Vagina (tissue), 2 donors: Measurements from ENCODE around the gene DLG2. TPM values are rescaled to one million over a fixed set of nuclear protein-coding genes. Genes with fewer than 3 reads are reported as not detected.

Experiments used
- DNase-seq, 2 donors: peaks; one replicate each; pipeline ENCODE4 v3.0.0-alpha.2; 2017; ENCODE audit errors: extremely low spot score in 2 of 2
- H3K27ac ChIP-seq: fragments of 200-600 bp; sonication (generic); one replicate; pipeline ENCODE4 v1.5.1; 2019
- H3K27me3 ChIP-seq: fragments of 200-600 bp; sonication (generic); one replicate; pipeline ENCODE4 v1.5.1; 2019
- H3K36me3 ChIP-seq, 2 donors: fragments of 200-600 bp; sonication (generic); one replicate each; pipeline ENCODE4 v1.5.1; 2017 to 2019
- H3K4me1 ChIP-seq: fragments of 200-600 bp; sonication (generic); one replicate; pipeline ENCODE4 v1.5.1; 2019
- H3K4me3 ChIP-seq, 2 donors: fragments of 200-600 bp; sonication (generic); 1 replicate in 1 of 2; 2 replicates in 1 of 2; pipeline ENCODE4 v1.5.1; 2016 to 2019
- H3K9me3 ChIP-seq: fragments of 200-600 bp; sonication (generic); one replicate; pipeline ENCODE4 v1.5.1; 2019
- POLR2A ChIP-seq, 2 donors: fragments of 450-650 bp; IDR thresholded peaks; one replicate each; pipeline ENCODE4 v1.6.1; 2017; ENCODE audit warnings: antibody characterized with exemption in 2 of 2, mild to moderate bottlenecking in 2 of 2, moderate library complexity in 2 of 2
- POLR2AphosphoS5 ChIP-seq, 2 donors: sonication (generic); formaldehyde crosslinking; IDR thresholded peaks; one replicate each; pipeline ENCODE4 v1.9.0; 2017; ENCODE audit warnings: antibody characterized with exemption in 2 of 2, mild to moderate bottlenecking in 2 of 2, low read depth in 1 of 2; ENCODE audit not compliant: insufficient read depth in 1 of 2
- intact Hi-C: fragments of 100-400 bp; cut with DNase I; formaldehyde crosslinking; loops from one replicate; pipeline ENCODE4 v1.15.1; 2023
- total RNA-seq: library from RNA; depleted of rRNA; stranded (reverse); fragments of >200 nt; gene quantifications from one replicate; pipeline ENCODE4 v1.2.3, GENCODE V29; 2016
- TF ChIP-seq, protein P1 (sequence below), 3 experiments: fragments of 450-650 bp in 2 of 3; fragments of 200-600 bp in 1 of 3; sonication (generic) in 1 of 3; IDR thresholded peaks; one replicate each; pipeline ENCODE4 v1.5.1; 2017 to 2019; ENCODE audit warnings: antibody characterized with exemption in 3 of 3, mild to moderate bottlenecking in 2 of 3, moderate library complexity in 2 of 3

Gene DLG2
- total RNA-seq, 1 donor from 2014 or later, result 10.1 TPM

DNA sequence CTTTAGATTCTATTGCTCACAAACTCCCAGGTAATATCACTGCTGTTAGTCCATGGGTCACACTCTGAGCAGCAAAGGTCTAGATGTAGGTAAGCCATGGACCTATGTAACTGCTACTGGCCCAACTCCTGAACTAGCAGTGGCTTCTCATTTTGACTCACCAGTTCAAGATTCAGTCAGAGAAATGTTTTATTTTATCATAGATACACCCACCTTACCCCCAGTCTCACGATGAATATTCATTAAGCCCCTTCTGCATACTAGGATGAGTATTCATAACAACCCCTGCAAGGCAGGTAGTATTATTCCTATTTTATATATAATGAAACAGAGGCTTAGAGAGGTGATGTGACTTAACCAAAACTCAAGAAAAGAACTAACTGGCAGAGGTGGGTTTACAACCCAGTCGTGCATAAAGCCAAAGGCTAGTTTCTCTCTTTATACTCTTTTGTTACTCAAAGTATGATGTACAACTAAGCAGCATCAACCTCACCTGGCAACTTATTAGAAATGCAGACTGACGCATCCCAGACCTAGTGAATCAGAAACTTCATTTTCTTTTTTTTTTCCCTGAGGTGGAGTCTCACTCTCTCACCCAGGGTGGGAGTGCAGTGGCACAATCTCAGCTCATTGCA lies 1383.4 kb downstream of the DLG2 start:
- intact Hi-C loops, result no loop called here
- DNase-seq, result no peak
- Histone ChIP-seq H3K9me3 (no peaks in the 10 kb centered on the region), H3K27ac (no peak overlapping the region), H3K4me1 (no peaks in the 10 kb centered on the region), H3K36me3 (no peaks in the 10 kb centered on the region), H3K4me3 (no peak overlapping the region), H3K27me3 (no peaks in the 10 kb centered on the region)
- TF ChIP-seq POLR2A (IDR thresholded peaks at IDR 0.05), result no peak

DNA sequence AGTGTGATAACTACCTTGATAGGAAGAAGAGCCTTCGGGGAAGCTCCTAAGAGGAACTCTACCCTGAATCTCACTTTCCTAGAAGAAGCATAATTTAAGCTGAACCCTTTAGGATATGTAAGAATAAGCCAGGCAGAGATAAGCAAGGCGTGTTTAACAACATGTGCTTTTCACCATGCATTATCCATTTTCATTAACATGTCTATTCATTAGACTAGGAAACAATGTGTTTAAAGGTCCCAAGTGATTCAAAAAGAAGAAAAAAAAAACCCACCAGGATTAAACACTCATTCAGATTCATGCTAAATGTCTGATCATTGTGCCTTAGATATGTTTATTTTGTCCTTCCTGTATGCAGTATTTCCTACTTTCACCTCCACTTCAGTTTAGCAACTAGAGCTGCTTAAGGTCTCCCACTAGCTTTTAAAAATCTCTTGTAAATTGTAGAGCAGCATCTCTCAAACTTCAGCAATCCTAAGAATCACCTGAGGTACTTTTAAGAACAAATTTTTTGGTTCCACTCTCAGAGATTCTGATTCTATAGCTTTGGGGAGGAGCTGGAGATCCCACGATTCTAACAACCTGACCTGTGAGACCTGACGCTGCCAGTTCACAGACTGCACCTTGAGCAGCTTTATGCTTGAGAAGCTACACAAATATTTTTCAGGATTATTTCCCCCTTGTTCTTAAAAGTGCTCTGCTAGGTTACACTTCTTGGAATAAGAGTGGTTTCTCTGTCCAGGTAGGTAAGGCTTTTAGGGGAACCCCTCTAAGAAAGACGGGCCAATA lies 1385.6 kb downstream of the DLG2 start:
- no peak overlapping the region for H3K4me3 ChIP-seq
- H3K27ac ChIP-seq, result no peak overlapping the region
- H3K4me1 ChIP-seq, result no peaks in the 10 kb centered on the region
- TF ChIP-seq POLR2A (IDR thresholded peaks at IDR 0.05), result no peak
- TF ChIP-seq POLR2AphosphoS5 (IDR thresholded peaks at IDR 0.05; ENCODE audit: insufficient read depth in 1 of 2, low read depth in 1 of 2), result no peak
- TF ChIP-seq, protein P1, sequence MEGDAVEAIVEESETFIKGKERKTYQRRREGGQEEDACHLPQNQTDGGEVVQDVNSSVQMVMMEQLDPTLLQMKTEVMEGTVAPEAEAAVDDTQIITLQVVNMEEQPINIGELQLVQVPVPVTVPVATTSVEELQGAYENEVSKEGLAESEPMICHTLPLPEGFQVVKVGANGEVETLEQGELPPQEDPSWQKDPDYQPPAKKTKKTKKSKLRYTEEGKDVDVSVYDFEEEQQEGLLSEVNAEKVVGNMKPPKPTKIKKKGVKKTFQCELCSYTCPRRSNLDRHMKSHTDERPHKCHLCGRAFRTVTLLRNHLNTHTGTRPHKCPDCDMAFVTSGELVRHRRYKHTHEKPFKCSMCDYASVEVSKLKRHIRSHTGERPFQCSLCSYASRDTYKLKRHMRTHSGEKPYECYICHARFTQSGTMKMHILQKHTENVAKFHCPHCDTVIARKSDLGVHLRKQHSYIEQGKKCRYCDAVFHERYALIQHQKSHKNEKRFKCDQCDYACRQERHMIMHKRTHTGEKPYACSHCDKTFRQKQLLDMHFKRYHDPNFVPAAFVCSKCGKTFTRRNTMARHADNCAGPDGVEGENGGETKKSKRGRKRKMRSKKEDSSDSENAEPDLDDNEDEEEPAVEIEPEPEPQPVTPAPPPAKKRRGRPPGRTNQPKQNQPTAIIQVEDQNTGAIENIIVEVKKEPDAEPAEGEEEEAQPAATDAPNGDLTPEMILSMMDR (IDR thresholded peaks at IDR 0.05), result no peak
- no peaks in the 10 kb centered on the region for H3K27me3 ChIP-seq
- H3K36me3 ChIP-seq, result no peaks in the 10 kb centered on the region
- DNase-seq, result no peak
- no peaks in the 10 kb centered on the region for H3K9me3 ChIP-seq
- intact Hi-C loops, result no loop called here

DNA sequence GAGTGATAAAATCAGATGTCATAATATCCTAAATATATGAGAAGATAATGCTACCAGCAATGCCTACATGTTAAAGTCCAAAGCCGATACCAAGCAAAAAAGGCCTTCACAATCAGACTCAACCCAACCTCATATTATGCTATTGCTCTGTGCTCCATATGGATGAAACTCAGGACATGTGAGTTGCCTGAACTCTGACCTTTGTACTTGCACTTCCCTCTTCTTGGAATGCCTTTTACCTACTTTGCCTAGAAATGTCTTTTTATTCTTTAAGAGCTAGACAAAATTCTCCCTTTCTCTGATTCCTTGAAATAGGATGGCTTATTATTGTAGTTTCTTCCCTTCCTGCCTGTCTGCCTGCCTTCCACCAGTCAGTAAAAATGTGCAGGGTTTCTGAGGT lies 1386.3 kb downstream of the DLG2 start:
- Histone ChIP-seq H3K4me3 (no peak overlapping the region), H3K27me3 (no peaks in the 10 kb centered on the region), H3K36me3 (no peaks in the 10 kb centered on the region), H3K9me3 (no peaks in the 10 kb centered on the region), H3K27ac (no peak overlapping the region), H3K4me1 (no peaks in the 10 kb centered on the region)
- intact Hi-C loops, result no loop called here
- no peak for DNase-seq
- TF ChIP-seq POLR2AphosphoS5 (IDR thresholded peaks at IDR 0.05; ENCODE audit: insufficient read depth in 1 of 2, low read depth in 1 of 2) (no peak), POLR2A (IDR thresholded peaks at IDR 0.05) (no peak)
- TF ChIP-seq, protein P1 (IDR thresholded peaks at IDR 0.05), result no peak

DNA sequence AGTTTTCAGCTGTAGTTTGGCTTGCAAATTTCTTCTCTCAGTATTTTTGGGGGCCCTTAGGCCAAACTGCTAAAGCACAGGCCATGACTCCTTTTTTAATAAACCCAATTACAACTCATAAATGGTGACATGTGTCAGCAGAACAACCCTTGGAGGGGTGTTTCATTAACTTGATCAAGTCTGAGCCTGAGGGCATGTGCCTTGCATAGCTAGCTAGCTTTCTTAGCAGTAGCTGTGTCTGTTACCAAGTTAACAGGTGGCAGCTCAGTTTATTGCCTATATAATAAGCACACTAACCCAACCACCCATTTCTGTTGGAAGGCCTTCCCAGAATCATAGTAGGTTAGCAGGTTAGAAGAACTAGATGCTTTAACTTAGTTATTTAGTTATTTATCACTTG lies 1390.7 kb downstream of the DLG2 start:
- H3K4me1 ChIP-seq, result no peaks in the 10 kb centered on the region
- intact Hi-C loops, result no loop called here
- DNase-seq, result no peak
- H3K4me3 ChIP-seq, result no peak overlapping the region
- TF ChIP-seq, protein P1 (IDR thresholded peaks at IDR 0.05), result no peak
- TF ChIP-seq POLR2AphosphoS5 (IDR thresholded peaks at IDR 0.05; ENCODE audit: insufficient read depth in 1 of 2, low read depth in 1 of 2), result no peak
- no peak overlapping the region for H3K27ac ChIP-seq
- H3K27me3 ChIP-seq, result no peaks in the 10 kb centered on the region
- H3K9me3 ChIP-seq, result no peaks in the 10 kb centered on the region
- H3K36me3 ChIP-seq, result no peaks in the 10 kb centered on the region

DNA sequence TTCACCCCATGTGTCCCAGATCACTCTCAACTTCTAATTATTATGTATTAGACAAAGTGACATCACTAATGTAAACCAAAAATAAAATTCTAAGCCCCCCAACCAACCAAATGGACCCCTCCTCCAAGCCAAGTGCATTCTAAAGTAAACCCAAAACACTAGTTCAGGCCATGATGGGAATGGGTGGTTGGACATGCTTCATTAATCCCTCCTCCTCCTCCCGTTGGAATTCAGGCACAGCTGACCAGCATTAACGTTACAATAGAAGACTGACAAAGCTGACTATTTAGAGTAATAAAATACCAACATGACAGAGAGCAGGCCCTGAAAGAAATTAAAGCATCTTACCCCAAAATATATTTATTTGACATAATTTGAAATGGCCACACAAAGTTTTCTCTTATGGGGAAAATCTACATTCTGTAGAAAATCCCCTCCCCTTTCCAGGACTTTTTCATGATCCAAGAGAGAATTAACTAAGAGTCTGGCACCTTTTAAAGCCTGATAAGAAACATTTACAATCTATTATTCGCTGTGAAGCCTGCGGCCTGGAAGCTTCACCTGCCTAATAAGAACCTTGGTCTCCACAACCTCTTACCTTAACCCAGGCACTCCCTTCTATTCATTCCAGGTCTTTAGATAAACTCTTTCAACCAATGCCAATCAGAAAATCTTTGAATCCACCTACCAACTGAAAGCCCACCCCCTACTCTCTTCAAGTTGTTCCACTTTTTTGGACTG lies 1392.5 kb downstream of the DLG2 start:
- no peak for TF ChIP-seq POLR2AphosphoS5 (IDR thresholded peaks at IDR 0.05; ENCODE audit: insufficient read depth in 1 of 2, low read depth in 1 of 2)
- no peak for TF ChIP-seq POLR2A (IDR thresholded peaks at IDR 0.05)
- TF ChIP-seq, protein P1 (IDR thresholded peaks at IDR 0.05), result no peak
- H3K4me3 ChIP-seq, result no peak overlapping the region
- no peaks in the 10 kb centered on the region for H3K9me3 ChIP-seq
- no peaks in the 10 kb centered on the region for H3K36me3 ChIP-seq
- H3K27ac ChIP-seq, result no peak overlapping the region
- no peaks in the 10 kb centered on the region for H3K4me1 ChIP-seq
- H3K27me3 ChIP-seq, result no peaks in the 10 kb centered on the region
- intact Hi-C loops, result no loop called here
- no peak for DNase-seq
